Measurements from ENCODE around the gene SOBP. TPM values are rescaled to one million over a fixed set of nuclear protein-coding genes. Genes with fewer than 3 reads are reported as not detected.
"Not testable (repeated sequence)": the region's sequence is repeated elsewhere in the genome, so short reads cannot be mapped to it uniquely, and the experiment has no call there.

The SOBP gene
- total RNA-seq, 4 donors from 2014 or later: 0.27 to 2.7 (median 1.5) TPM

GRCh38 chr6:107546691-107547450, 57.0 kb downstream of the SOBP start:
- DNase-seq (ENCODE audit: low spot score in 2 of 2): no peak
- H3K4me3 ChIP-seq (ENCODE audit: low read depth, poor library complexity, severe bottlenecking): no peak overlapping the region
- no peak for TF ChIP-seq POLR2A (IDR thresholded peaks at IDR 0.05)
- TF ChIP-seq CTCF (IDR thresholded peaks at IDR 0.05): no peak
- 83 to 88% methylated on average over 6 of the region's 6 CpGs for WGBS, 2 donors
- intact Hi-C loops (cut with DNase I; ENCODE audit: low total_unique reads): no loop called here

- no peak overlapping the region for H3K4me3 ChIP-seq (ENCODE audit: low read depth, poor library complexity, severe bottlenecking)
- no peak for DNase-seq (ENCODE audit: low spot score in 2 of 2)
- intact Hi-C loops (cut with DNase I; ENCODE audit: low total_unique reads): no loop called here
- no peak for TF ChIP-seq POLR2A (IDR thresholded peaks at IDR 0.05)
- no peak for TF ChIP-seq CTCF (IDR thresholded peaks at IDR 0.05)
- 43 to 90% methylated on average over 2 of the region's 2 CpGs for WGBS, 2 donors
Observed at GRCh38 chr6:107547451-107547840, 57.5 kb downstream of the SOBP start.

- DNase-seq (ENCODE audit: low spot score in 2 of 2): no peak
- no peak overlapping the region for H3K4me3 ChIP-seq (ENCODE audit: low read depth, poor library complexity, severe bottlenecking)
- intact Hi-C loops (cut with DNase I; ENCODE audit: low total_unique reads): no loop called here
- WGBS, 2 donors: 91 to 92% methylated on average over 10 of the region's 10 CpGs
- TF ChIP-seq CTCF (IDR thresholded peaks at IDR 0.05) (no peak), POLR2A (IDR thresholded peaks at IDR 0.05) (no peak)
Observed at GRCh38 chr6:107550241-107550840, 60.4 kb downstream of the SOBP start.

- DNase-seq (ENCODE audit: low spot score in 2 of 2): no peak
- WGBS, 2 donors: 75 to 76% methylated on average over 4 of the region's 4 CpGs
- intact Hi-C loops (cut with DNase I; ENCODE audit: low total_unique reads): no loop called here
- no peak for TF ChIP-seq CTCF (IDR thresholded peaks at IDR 0.05)
- no peak overlapping the region for H3K4me3 ChIP-seq (ENCODE audit: low read depth, poor library complexity, severe bottlenecking)
Observed at GRCh38 chr6:107550906-107551305, 61.0 kb downstream of the SOBP start.

GRCh38 chr6:107553121-107553520, 63.2 kb downstream of the SOBP start:
- 96 to 97% methylated on average over 6 of the region's 6 CpGs for WGBS, 2 donors
- H3K4me3 ChIP-seq (ENCODE audit: low read depth, poor library complexity, severe bottlenecking); DNase-seq (ENCODE audit: low spot score in 2 of 2); intact Hi-C loops (cut with DNase I; ENCODE audit: low total_unique reads): not testable (repeated sequence)

GRCh38 chr6:107554326-107554725, 64.4 kb downstream of the SOBP start:
- intact Hi-C loops (cut with DNase I; ENCODE audit: low total_unique reads): no loop called here
- no peak overlapping the region for H3K4me3 ChIP-seq (ENCODE audit: low read depth, poor library complexity, severe bottlenecking)
- 95% methylated on average over 2 of the region's 2 CpGs for WGBS, 2 donors
- TF ChIP-seq POLR2A (IDR thresholded peaks at IDR 0.05) (no peak), CTCF (IDR thresholded peaks at IDR 0.05) (no peak)
- no peak for DNase-seq (ENCODE audit: low spot score in 2 of 2)
